ENCODE measurements around the gene ADCYAP1. TPM values are rescaled to one million over a fixed set of nuclear protein-coding genes. Genes with fewer than 3 reads are reported as not detected.

Gene ADCYAP1
- total and polyA plus RNA-seq, 12 donors = 0.09 to 2.7 (median 0.17) TPM; not detected in 2

DNA sequence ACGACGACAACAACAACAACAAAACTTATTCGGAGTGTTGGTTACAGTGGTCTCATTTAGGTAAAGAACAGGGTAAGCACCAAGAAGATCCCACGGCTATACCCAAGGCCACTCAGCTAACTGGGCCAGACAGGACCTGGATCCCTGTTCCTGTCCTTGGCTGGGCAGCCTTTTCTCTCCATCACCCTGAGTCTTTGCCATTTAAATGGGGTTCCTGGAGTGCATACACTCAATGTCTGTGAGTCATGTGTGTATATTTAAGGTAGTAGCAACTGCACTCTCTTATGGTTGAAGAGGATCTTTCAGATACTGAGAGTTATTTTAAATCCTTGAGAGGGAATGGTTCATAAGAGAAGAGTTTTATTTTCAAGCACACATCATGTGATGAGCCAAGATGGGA is 35.3 kb downstream of the ADCYAP1 start:
- Histone ChIP-seq H3K4me3 (no peak overlapping the region), H3K36me3 (no peaks in the 10 kb centered on the region), H3K27ac (no peak overlapping the region), H3K4me1 (no peaks in the 10 kb centered on the region), H3K9me3 (no peaks in the 10 kb centered on the region), H3K27me3 (peaks cover 0 to 7% (median 0%) of the 10 kb centered on the region in 7 donors)
- ATAC-seq (no peak), DNase-seq (no peak)
- intact Hi-C loops (cut with DNase I) = loop anchor here in 1 of 10 donors (10.0 kb wide), 1 partner anchor 65 kb away; no protein-coding TSS in a partner anchor
- WGBS, 2 donors = 82 to 92% methylated on average over 4 of the region's 4 CpGs
- TF ChIP-seq, protein P1, sequence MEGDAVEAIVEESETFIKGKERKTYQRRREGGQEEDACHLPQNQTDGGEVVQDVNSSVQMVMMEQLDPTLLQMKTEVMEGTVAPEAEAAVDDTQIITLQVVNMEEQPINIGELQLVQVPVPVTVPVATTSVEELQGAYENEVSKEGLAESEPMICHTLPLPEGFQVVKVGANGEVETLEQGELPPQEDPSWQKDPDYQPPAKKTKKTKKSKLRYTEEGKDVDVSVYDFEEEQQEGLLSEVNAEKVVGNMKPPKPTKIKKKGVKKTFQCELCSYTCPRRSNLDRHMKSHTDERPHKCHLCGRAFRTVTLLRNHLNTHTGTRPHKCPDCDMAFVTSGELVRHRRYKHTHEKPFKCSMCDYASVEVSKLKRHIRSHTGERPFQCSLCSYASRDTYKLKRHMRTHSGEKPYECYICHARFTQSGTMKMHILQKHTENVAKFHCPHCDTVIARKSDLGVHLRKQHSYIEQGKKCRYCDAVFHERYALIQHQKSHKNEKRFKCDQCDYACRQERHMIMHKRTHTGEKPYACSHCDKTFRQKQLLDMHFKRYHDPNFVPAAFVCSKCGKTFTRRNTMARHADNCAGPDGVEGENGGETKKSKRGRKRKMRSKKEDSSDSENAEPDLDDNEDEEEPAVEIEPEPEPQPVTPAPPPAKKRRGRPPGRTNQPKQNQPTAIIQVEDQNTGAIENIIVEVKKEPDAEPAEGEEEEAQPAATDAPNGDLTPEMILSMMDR (IDR thresholded peaks at IDR 0.05) = no peak

DNA sequence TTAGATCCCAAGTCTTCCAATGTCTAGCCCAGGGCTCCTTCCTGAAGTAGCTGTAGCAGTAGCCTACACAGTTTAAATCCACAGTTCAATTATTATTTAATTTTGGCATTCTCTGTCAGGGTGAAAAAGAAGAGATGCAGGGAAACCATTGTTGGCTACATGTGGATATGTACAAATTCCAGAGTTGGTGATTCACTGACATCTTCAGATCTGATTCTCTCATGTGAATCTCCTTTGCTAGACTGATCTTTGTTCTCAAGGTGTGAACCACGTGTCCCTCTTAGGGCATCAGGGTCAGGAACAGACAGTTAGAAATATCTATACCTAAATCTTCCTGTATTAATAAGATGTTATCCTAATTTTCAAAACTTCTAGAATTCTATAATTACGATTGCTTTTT is 36.7 kb downstream of the ADCYAP1 start:
- intact Hi-C loops (cut with DNase I) = loop anchor here in 1 of 10 donors (10.0 kb wide), 1 partner anchor 67 kb away; no protein-coding TSS in a partner anchor
- Histone ChIP-seq H3K36me3 (no peaks in the 10 kb centered on the region), H3K27me3 (peaks cover 0 to 7% (median 0%) of the 10 kb centered on the region in 7 donors), H3K9me3 (no peaks in the 10 kb centered on the region), H3K4me1 (no peaks in the 10 kb centered on the region), H3K4me3 (no peak overlapping the region), H3K27ac (no peak overlapping the region)
- TF ChIP-seq, protein P1 (IDR thresholded peaks at IDR 0.05) = no peak
- WGBS, 2 donors = 67 to 71% methylated on average over 2 of the region's 2 CpGs
- no peak for DNase-seq
- ATAC-seq = no peak

DNA sequence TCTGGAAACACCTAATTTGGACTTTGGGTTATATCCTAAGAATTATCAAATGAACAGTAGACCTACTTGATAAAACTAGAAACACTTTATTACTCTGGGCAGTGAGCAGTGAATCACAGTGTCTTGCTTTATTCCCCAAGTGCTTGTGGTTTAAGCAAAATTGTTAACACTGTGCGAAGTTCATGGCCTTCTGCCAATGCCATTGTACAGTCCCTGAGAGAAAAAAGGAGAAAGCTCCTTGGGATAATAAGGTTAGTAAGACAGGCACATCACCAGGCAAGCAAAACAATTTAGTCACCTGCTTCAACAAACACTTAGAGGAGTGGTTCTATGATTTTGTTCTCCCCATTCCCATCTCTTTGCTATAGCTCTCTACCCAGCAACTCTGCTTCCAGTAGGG is 39.8 kb downstream of the ADCYAP1 start:
- intact Hi-C loops (cut with DNase I) = loop anchor here in 1 of 10 donors (10.0 kb wide), 1 partner anchor 70 kb away; no protein-coding TSS in a partner anchor
- ATAC-seq = no peak
- TF ChIP-seq, protein P1 (IDR thresholded peaks at IDR 0.05) = no peak
- Histone ChIP-seq H3K27ac (no peak overlapping the region), H3K9me3 (peaks cover 0 to 5% (median 0%) of the 10 kb centered on the region in 11 donors), H3K27me3 (peaks cover 0 to 7% (median 0%) of the 10 kb centered on the region in 7 donors), H3K4me3 (no peak overlapping the region), H3K36me3 (no peaks in the 10 kb centered on the region), H3K4me1 (no peaks in the 10 kb centered on the region)
- DNase-seq = no peak
- 50 to 60% methylated on average over 1 of the region's 1 CpG for WGBS, 2 donors

DNA sequence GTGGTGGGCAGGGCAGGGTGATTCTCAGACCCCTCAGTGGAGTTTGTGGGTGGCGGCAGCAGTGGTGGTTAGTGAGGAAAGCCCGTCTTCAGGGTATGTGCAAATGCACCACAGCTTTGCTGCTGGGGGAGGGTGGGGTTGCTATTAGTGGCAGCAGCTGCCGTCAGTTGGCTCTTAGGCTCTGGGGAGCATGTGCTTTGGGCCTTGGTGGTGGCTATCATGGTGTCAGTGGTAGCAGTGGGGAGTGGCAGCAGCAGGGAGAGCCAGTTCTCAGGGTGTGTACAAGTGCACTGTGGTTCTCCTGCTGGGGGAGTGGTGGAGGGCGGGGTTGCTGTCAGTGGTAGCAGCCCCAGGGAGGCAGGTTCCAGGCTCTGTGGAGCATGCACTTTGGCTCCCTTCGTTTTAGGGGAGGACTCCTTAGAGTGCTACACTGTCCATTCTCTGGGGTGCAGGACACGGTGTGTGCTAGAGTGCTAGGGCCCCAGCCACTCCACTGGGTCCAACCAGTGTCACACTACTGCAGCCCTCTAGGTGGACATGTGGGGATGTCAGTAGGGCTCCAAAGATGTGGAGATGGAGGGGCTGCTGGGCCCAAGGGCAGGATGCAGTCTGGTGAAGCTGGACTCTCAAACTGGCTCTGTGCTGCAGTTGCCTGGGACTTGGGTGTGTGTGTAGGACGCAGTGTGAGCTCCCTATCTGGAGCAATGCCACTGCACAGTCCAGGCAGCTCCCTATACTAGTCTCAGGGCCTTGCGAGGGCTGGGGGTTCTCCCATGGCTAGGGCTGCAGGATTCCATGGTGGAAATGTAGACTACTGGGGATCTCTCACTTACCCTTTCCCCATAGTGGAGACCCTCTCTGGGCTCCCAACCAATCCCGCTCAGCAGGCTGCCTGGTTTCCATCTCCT is 45.3 kb downstream of the ADCYAP1 start:
- intact Hi-C loops (cut with DNase I) = loop anchor here in 1 of 10 donors (10.0 kb wide), 2 partner anchors 65 to 75 kb away; no protein-coding TSS in a partner anchor
- DNase-seq (no peak), ATAC-seq (no peak)
- Histone ChIP-seq H3K36me3 (no peaks in the 10 kb centered on the region), H3K4me3 (no peak overlapping the region), H3K9me3 (peaks cover 0 to 5% (median 0%) of the 10 kb centered on the region in 11 donors), H3K27me3 (peaks cover 0 to 5% (median 0%) of the 10 kb centered on the region in 7 donors), H3K27ac (no peak overlapping the region), H3K4me1 (no peaks in the 10 kb centered on the region)
- WGBS, 2 donors = 76 to 78% methylated on average over 9 of the region's 9 CpGs
- TF ChIP-seq, protein P1 (IDR thresholded peaks at IDR 0.05) = no peak
